Natural killer cell treated with Interleukin-12 subunit alpha and Interleukin-12 subunit beta and Interleukin-15 and Interleukin-18, amount 100 ng/mL, for 72 hours (primary cell): Measurements from ENCODE around the gene DUSP6. TPM values are rescaled to one million over a fixed set of nuclear protein-coding genes. Genes with fewer than 3 reads are reported as not detected.

ENCODE experiments used
- ATAC-seq, 2 donors: fragments of 150-1000 bp; cut with Tn5 transposase in 1 of 2; sonication (Bioruptor Pico), chemical (Tn5 transposase) in 1 of 2; 2 replicates each; pipeline ENCODE4 v1.10.0; 2021
- DNase-seq: peaks from one replicate; pipeline ENCODE4 v3.0.0; 2022; ENCODE audit warnings: low spot score
- H3K27ac Mint-ChIP-seq, 2 donors: 1 replicate in 1 of 2; 2 replicates in 1 of 2; pipeline ENCODE4 v1.8.0; 2022; ENCODE audit warnings: mixed read lengths in 2 of 2, mild to moderate bottlenecking in 1 of 2, moderate library complexity in 1 of 2
- H3K27me3 Mint-ChIP-seq, 2 donors: 1 replicate in 1 of 2; 2 replicates in 1 of 2; pipeline ENCODE4 v1.8.0; 2022; ENCODE audit warnings: mixed read lengths in 2 of 2
- H3K36me3 Mint-ChIP-seq: one replicate; pipeline ENCODE4 v1.8.0; 2022; ENCODE audit warnings: mixed read lengths
- H3K4me1 Mint-ChIP-seq, 2 donors: 1 replicate in 1 of 2; 2 replicates in 1 of 2; pipeline ENCODE4 v1.8.0; 2022; ENCODE audit warnings: low read depth in 2 of 2, mixed read lengths in 2 of 2, mild to moderate bottlenecking in 1 of 2
- H3K4me3 Mint-ChIP-seq: one replicate; pipeline ENCODE4 v1.8.0; 2022; ENCODE audit warnings: mixed read lengths
- H3K9me3 Mint-ChIP-seq: 2 replicates; pipeline ENCODE4 v1.8.0; 2022; ENCODE audit warnings: mixed read lengths
- total RNA-seq, 2 donors: library from RNA; stranded (reverse); gene quantifications; one replicate each; pipeline ENCODE4 v1.2.3, GENCODE V29; 2022

The DUSP6 gene
- total RNA-seq, 2 donors from 2014 or later: 49.4 to 65.9 TPM

GRCh38 chr12:89324437-89324836, 27.9 kb downstream of the DUSP6 start:
- peak overlapping the region in 1 of 2 donors; percentile 32 for H3K27ac Mint-ChIP-seq
- no peak overlapping the region for H3K4me3 Mint-ChIP-seq
- no peaks in the 10 kb centered on the region for H3K36me3 Mint-ChIP-seq
- no peak for ATAC-seq
- no peaks in the 10 kb centered on the region for H3K9me3 Mint-ChIP-seq
- no peak for DNase-seq
- no peaks in the 10 kb centered on the region for H3K27me3 Mint-ChIP-seq
- H3K4me1 Mint-ChIP-seq: peaks cover 21 to 29% of the 10 kb centered on the region in 2 donors

GRCh38 chr12:89323568-89324218, 28.6 kb downstream of the DUSP6 start:
- ATAC-seq: no peak
- H3K36me3 Mint-ChIP-seq: no peaks in the 10 kb centered on the region
- H3K4me1 Mint-ChIP-seq: peaks cover 19 to 29% of the 10 kb centered on the region in 2 donors
- DNase-seq: no peak
- no peak overlapping the region for H3K4me3 Mint-ChIP-seq
- H3K9me3 Mint-ChIP-seq: no peaks in the 10 kb centered on the region
- peak overlapping the region in 1 of 2 donors; percentile 32 for H3K27ac Mint-ChIP-seq
- H3K27me3 Mint-ChIP-seq: no peaks in the 10 kb centered on the region

DNA sequence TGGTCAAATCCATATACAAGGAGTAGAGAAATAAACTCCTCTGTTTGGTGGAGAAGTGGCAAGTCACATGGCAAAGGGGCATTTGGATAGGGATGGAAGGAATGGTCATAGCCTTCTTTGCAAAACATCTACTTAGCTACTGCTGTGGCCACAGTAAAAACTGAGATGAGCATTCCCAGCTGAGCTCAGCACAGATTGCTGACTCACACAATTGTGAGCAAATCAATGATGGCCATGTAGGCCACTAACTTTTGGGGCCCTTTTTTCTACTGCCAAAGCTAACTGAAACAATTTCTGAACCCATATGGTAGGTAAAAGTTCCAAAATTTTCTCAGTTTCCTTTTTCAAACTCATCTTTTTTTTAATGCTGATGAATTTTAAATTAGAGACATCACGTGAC, 31.6 kb downstream of the DUSP6 start:
- no peak overlapping the region for H3K27ac Mint-ChIP-seq
- peaks cover 13 to 14% of the 10 kb centered on the region in 2 donors for H3K4me1 Mint-ChIP-seq
- no peak for DNase-seq
- H3K9me3 Mint-ChIP-seq: no peaks in the 10 kb centered on the region
- H3K36me3 Mint-ChIP-seq: no peaks in the 10 kb centered on the region
- no peak for ATAC-seq
- no peak overlapping the region for H3K4me3 Mint-ChIP-seq
- H3K27me3 Mint-ChIP-seq: no peaks in the 10 kb centered on the region

DNA sequence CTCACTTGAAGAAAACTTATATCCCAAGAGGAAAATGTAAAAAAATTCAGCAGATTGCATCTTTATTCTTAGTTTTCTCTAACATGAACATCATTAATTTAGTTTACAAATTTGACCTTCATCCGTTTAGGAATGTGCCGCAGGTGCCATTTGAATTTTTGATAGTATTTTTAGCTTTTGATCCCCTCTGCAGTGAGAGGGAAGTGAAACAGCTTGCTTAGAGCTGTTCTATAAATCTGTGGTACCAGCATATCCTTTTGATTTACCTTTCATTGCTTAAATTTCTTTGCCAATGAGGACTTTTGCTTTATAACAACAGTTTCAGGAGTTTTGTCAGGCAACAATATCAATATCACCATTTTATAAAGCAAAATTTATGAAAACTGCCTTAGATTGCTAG, 32.7 kb downstream of the DUSP6 start:
- H3K36me3 Mint-ChIP-seq: no peaks in the 10 kb centered on the region

GRCh38 chr12:89319122-89319521, 33.2 kb downstream of the DUSP6 start:
- no peaks in the 10 kb centered on the region for H3K36me3 Mint-ChIP-seq
- ATAC-seq: no peak
- H3K4me1 Mint-ChIP-seq: peaks cover 11 to 16% of the 10 kb centered on the region in 2 donors
- no peak overlapping the region for H3K4me3 Mint-ChIP-seq
- no peak overlapping the region for H3K27ac Mint-ChIP-seq
- no peaks in the 10 kb centered on the region for H3K27me3 Mint-ChIP-seq
- H3K9me3 Mint-ChIP-seq: no peaks in the 10 kb centered on the region
- no peak for DNase-seq

More for the DNA sequence above, 32.7 kb downstream of the DUSP6 start:
- ATAC-seq (no peak), DNase-seq (no peak)
- Mint-ChIP-seq H3K27me3 (no peaks in the 10 kb centered on the region), H3K9me3 (no peaks in the 10 kb centered on the region), H3K4me3 (no peak overlapping the region), H3K27ac (no peak overlapping the region), H3K4me1 (peaks cover 12 to 16% of the 10 kb centered on the region in 2 donors)

- Mint-ChIP-seq H3K4me1 (peaks cover 11% of the 10 kb centered on the region in 2 donors), H3K27ac (no peak overlapping the region), H3K9me3 (no peaks in the 10 kb centered on the region)
Observed at GRCh38 chr12:89316705-89317139, 35.6 kb downstream of the DUSP6 start.

DNA sequence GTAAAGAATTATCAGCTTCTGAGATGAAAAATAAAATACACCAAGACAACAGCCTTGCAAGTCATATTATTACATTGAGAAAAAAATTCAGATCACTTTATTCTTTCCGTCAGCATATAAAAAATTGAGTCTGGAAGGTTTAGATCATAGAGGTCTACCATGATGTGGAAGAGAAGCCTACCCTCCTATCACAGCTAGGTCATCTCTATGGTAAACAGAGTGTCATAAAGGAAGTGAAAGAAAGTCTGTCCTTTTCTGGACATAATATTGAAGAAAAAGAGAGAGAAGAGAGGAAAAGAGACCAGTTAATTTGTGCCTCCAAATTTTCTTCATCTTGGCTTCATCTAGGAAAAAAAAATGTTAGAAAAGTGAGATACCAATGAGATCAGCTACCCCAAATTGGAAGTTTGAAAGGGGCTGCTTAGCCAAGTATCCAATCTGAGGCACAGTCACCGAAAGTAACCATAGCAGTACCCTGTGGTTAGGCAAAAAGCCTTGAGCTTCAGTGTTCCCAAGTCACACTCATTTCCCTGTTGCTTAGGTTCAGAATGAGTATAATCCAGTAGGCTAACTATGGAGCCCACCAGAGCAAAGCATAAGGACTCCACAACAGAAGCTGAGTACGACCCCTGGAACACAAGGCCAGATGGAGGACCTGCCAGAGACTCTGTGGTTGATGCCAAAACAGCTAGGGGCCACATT, 38.1 kb downstream of the DUSP6 start:
- Mint-ChIP-seq H3K27ac (peak overlapping the region; percentile 33 to 76), H3K36me3 (no peaks in the 10 kb centered on the region), H3K27me3 (no peaks in the 10 kb centered on the region), H3K9me3 (no peaks in the 10 kb centered on the region), H3K4me1 (peaks cover 19 to 20% of the 10 kb centered on the region in 2 donors), H3K4me3 (no peak overlapping the region)
- peak in 1 of 2 donors; percentile 24 for ATAC-seq
- DNase-seq: no peak

More at GRCh38 chr12:89316705-89317139, 35.6 kb downstream of the DUSP6 start:
- no peak for DNase-seq
- no peaks in the 10 kb centered on the region for H3K36me3 Mint-ChIP-seq
- H3K27me3 Mint-ChIP-seq: no peaks in the 10 kb centered on the region
- no peak overlapping the region for H3K4me3 Mint-ChIP-seq
- no peak for ATAC-seq

DNA sequence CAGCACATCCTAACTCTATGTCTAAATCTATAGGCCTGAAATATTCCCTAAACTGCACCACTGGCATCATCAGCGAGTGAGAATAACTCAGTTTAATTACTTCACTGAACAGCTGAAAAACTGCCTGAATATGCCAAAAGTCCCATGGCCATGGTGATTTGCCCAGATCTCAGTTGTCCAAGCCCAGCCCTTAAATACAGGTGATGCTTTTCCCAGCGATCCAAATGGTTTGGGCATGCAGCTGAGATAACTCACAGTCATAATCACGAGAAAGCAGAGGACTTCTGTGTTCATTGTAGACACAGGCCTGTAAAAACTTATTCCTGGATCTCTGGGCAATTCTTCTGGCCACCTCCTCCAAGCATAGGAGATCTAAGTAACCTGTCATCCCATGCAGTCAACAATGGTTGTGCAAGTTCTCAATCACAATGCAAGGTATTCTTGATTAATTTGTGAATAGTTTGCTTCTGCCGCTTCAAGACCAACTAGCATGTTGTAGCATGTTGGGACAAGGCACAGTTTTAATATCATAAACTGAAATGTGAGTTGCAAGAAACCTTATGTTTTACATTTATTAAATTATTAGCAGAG, 40.5 kb downstream of the DUSP6 start:
- Mint-ChIP-seq H3K36me3 (peaks cover 9% of the 10 kb centered on the region), H3K27ac (no peak overlapping the region), H3K4me3 (no peak overlapping the region), H3K4me1 (peaks cover 37 to 42% of the 10 kb centered on the region in 2 donors), H3K27me3 (no peaks in the 10 kb centered on the region), H3K9me3 (no peaks in the 10 kb centered on the region)
- no peak for DNase-seq
- no peak for ATAC-seq

DNA sequence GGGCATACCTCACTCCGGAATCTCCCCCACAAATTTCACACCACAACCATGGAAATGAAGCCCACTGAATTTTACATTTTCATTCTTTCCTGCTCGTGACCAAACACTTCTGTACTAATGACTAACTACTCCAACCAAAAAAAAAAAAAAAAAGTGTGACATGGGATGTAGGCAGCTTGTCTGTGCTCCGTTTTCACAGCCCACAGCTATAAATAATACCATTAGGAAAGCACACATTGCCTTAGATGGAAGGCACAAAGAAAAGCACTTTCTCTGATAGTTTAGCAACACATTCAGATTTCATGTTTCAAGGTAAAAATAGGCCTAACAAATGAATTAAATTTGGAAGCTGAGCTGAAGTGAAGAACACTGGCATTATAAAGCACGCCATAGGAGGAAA, 42.5 kb downstream of the DUSP6 start:
- Mint-ChIP-seq H3K4me1 (peaks cover 42 to 43% of the 10 kb centered on the region in 2 donors), H3K27me3 (no peaks in the 10 kb centered on the region), H3K9me3 (no peaks in the 10 kb centered on the region), H3K4me3 (peak overlapping the region; percentile 15), H3K36me3 (peaks cover 9% of the 10 kb centered on the region), H3K27ac (peak overlapping the region in 1 of 2 donors; percentile 52)
- ATAC-seq (no peak), DNase-seq (no peak)

DNA sequence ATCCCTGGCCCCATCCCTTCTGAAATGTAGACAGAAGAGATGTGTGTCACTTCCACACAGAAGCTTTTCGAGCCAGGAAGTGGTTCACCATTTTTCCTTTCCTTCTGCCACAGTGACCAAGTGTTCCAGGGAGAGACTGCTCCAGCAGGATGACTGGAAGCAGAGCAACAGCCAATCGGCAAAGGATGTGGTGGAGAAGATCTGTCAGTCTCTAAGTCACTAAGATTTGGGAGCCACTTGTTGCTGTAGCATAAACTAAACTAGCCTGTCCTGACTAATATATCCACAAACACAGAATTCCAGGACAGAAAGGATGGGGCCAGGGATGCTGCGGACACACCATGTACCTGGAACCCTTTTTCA, 42.9 kb downstream of the DUSP6 start:
- Mint-ChIP-seq H3K27ac (peak overlapping the region; percentile 34 to 52), H3K36me3 (peaks cover 9% of the 10 kb centered on the region), H3K9me3 (no peaks in the 10 kb centered on the region), H3K4me3 (peak overlapping the region; percentile 15), H3K27me3 (no peaks in the 10 kb centered on the region), H3K4me1 (peaks cover 40% of the 10 kb centered on the region in 2 donors)
- ATAC-seq: no peak
- no peak for DNase-seq

DNA sequence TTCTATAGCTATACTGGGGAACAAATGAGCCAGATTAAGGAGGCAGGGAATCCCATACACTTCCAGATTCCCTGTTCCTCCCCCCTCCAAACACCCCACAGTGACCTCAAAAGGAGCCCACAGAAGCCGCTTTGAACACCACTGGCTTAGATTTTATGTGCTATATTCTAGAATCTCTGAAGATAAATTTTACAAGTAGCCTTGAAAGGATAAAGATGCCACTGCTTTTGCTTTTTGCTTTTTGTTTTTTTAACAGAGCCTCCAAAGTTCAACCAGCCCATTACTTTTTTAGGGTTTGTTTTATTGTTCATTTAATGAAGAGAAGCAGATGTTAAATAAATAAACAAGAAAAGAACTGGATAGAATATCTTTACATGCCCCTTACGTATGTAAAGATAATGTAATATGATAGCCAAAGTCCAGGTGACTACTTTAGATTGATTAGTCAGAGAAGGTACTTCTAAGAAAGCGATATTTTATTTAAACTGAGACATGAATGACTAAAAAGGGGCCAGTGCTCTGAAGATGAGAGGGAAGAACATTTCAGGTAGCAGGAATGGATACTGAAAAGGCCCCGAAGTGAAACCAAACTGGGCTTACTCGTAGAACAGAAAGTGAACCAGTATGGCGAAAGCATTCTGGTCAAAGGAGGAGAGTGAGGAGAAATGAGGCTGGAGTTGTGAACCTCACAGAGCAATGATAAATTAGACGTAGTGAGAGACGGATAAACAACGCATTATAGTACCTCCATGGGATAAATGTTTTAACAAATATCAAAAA, 44.6 kb downstream of the DUSP6 start:
- Mint-ChIP-seq H3K36me3 (peaks cover 9% of the 10 kb centered on the region), H3K4me3 (peak overlapping the region; percentile 61), H3K27me3 (no peaks in the 10 kb centered on the region), H3K27ac (peak overlapping the region; percentile 22 to 34), H3K9me3 (no peaks in the 10 kb centered on the region), H3K4me1 (peaks cover 34% of the 10 kb centered on the region in 2 donors)
- DNase-seq (no peak), ATAC-seq (peak in 1 of 2 donors; percentile 65)

DNA sequence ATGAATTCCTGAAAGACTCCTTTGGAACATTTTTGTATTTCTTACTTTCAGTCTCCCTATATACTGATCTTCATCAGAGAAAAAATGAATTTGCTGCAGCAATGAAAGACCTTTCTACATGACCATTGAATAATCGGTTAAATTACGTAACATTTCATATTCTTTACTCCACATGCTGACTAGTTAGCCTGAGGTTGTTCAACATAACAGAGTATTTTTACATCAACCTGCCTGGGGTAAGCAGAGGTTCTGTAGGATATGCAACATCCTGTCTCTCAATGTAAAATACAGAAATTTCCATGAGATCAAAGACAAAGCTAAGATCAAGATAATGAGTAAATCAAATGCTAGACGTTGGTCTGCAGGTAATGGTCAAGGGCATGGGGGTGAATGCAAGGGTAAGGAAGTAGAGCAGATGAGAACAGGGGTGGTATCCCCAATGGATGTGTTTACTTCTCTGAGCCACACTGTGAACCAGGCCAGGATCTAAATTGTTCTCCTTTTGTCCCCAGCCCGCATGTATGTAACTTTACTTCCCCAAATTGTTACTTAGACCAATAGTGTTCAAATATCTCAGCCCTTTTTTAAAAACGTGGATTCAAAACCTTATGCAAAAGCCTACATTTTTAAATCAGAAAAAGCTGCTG, 45.4 kb downstream of the DUSP6 start:
- no peaks in the 10 kb centered on the region for H3K27me3 Mint-ChIP-seq
- H3K9me3 Mint-ChIP-seq: no peaks in the 10 kb centered on the region
- ATAC-seq (peak in 1 of 2 donors; percentile 46), DNase-seq (no peak)
- peak overlapping the region; percentile 13 for H3K4me3 Mint-ChIP-seq
- H3K4me1 Mint-ChIP-seq: peaks cover 34% of the 10 kb centered on the region in 2 donors
- peaks cover 9% of the 10 kb centered on the region for H3K36me3 Mint-ChIP-seq
- peak overlapping the region; percentile 22 to 34 for H3K27ac Mint-ChIP-seq

- H3K27ac Mint-ChIP-seq: no peak overlapping the region
- H3K4me3 Mint-ChIP-seq: no peak overlapping the region
- H3K27me3 Mint-ChIP-seq: no peaks in the 10 kb centered on the region
- peaks cover 34% of the 10 kb centered on the region in 2 donors for H3K4me1 Mint-ChIP-seq
- H3K36me3 Mint-ChIP-seq: peaks cover 9% of the 10 kb centered on the region
- ATAC-seq: no peak
- no peaks in the 10 kb centered on the region for H3K9me3 Mint-ChIP-seq
- DNase-seq: no peak
Observed at GRCh38 chr12:89305373-89305772, 46.9 kb downstream of the DUSP6 start.
